Stimulated activated CD8-positive, alpha-beta memory T cell treated with anti-CD3 and anti-CD28 coated beads, Interleukin-12 subunit alpha, Interleukin-12 subunit beta, amount 100 ng/mL, for 24 hours (primary cell): ENCODE results near the gene VDR.

Source experiments
- DNase-seq: peaks from one replicate; pipeline ENCODE4 v3.0.0-alpha.2; 2020; ENCODE audit errors: extremely low read depth

Gene VDR

DNA sequence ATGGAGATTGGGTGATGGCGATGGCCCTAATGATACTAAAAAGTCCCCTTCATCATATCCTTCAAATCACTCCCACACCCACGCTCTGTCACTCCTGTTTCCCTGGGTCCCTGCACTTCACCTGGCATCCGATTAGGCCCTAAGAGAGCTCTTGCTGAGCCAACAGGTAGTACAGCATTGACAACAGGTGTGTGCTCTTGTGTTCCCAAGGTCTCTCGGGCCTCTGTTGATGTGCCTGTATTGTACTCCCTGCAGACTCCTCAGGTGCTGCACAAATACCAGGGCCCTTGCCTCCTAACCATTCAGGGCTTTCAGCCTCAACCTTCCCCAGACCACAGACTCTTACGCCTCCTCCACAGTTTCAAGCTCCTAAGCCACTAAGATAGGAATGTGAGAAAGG, 25.8 kb upstream of the VDR start:
- DNase-seq, result no peak

- DNase-seq, result no peak
Observed at GRCh38 chr12:47927346-47927745, 22.6 kb upstream of the VDR start.

GRCh38 chr12:47921907-47922306, 17.1 kb upstream of the VDR start:
- no peak for DNase-seq

- no peak for DNase-seq
Observed at GRCh38 chr12:47920913-47921312, 16.1 kb upstream of the VDR start.

- DNase-seq, result no peak
Observed at GRCh38 chr12:47913081-47913480, 8.3 kb upstream of the VDR start.

GRCh38 chr12:47912556-47912955, 7.8 kb upstream of the VDR start:
- DNase-seq, result no peak

- no peak for DNase-seq
Observed at GRCh38 chr12:47910981-47911380, 6.2 kb upstream of the VDR start.

GRCh38 chr12:47910486-47910885, 5.7 kb upstream of the VDR start:
- DNase-seq, result no peak

GRCh38 chr12:47909839-47910465, 5.2 kb upstream of the VDR start:
- no peak for DNase-seq

GRCh38 chr12:47908738-47909137, 3.9 kb upstream of the VDR start:
- DNase-seq, result no peak

- DNase-seq, result no peak
Observed at GRCh38 chr12:47907851-47908454, 3.2 kb upstream of the VDR start.

DNA sequence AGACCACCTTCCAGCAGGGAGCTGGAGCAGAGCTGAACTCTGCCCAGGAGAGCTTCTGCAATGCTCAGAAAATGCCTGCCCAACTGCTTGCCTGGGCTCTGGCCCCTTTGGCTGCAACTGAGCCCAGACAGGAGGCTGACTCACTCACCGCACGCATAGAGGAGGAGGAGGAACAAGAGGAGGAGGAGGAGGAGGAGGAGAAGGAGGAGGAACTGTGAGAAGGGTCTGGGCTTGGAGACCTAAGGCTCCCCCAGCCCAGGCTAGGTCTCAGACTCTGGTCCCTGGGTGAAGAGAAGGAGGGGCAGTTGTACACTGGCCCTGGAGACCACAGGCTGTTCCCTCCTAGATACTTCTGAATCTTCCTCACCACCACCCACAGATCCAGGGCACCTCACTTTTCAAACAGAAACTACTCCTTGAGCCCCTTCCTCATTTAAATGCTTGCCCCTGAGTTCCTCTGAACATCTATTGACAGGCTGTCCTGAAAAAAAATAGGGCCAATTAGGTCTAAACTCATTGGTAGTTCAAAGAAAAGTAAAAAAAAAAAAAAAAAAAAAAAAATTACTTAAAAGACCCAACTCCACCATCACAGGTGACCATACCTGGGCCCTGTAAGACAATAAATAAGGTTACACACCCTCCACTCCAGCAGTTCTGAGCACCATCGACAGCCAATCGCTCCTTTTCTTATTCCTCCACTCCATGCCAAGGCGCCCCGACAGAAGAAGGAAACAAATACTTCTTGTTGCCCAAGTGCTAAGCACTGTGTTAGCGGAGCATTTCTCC, 674 bp downstream of the VDR start:
- DNase-seq, result peak; percentile 41

DNA sequence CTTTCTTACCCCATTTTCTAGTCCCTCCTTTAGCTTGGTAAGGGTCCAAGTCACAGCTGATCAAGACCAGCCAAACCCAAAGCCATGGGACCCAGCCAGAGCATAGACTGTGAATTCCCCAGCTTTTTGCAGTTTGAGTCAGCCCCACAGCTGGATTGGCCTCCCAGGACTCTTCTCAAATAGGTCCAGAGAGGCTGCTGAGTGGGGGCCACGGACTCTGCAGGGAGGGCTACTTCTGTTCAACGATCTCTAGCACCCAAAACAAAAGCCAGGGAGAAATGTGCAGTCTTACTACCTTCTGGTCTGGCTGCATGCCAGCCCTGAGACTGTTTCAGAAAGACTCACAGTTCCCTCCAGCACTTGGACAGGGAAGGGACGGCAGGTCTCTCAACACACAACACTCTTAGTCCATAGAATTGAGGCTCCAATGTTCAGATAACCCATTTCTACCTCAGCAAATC, 1.6 kb downstream of the VDR start:
- DNase-seq, result no peak

- DNase-seq, result no peak
Observed at GRCh38 chr12:47902131-47902639, 2.6 kb downstream of the VDR start.

GRCh38 chr12:47901718-47902093, 3.1 kb downstream of the VDR start:
- DNase-seq, result no peak

DNA sequence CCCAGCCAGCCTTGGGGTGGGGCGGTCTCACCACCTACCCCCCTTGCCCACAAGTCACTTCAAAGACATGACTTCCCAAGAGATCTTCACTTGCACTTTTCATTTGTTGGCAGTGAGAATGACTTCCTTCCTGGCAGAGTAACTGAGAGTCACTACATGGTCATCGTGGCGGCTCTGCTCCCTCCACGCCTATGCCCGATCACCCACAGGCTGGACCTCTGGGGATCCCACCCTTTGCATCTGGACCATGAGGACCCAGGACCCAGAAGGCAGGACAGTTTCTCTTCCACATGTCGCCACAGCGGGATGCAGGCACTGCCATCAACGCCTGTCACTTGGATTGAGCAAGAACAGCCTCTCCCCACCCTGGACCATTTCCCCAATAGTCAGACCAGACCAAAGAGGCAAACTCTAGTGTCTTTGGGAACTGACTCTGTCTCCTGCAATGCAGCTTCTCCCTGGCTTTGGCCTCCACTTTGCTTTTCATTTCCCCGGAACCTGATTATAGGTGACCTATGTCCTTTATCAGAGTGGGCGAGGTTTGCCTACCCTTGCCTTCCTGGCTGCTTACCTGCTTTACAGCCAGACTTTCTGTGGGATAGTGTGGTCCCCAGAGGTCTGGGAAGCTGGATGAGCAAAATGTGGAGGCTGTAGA, 3.6 kb downstream of the VDR start:
- no peak for DNase-seq

- DNase-seq, result no peak
Observed at GRCh38 chr12:47900131-47901062, 4.4 kb downstream of the VDR start.

- no peak for DNase-seq
Observed at GRCh38 chr12:47899466-47899865, 5.3 kb downstream of the VDR start.

GRCh38 chr12:47896633-47897032, 8.2 kb downstream of the VDR start:
- DNase-seq, result no peak

- no peak for DNase-seq
Observed at GRCh38 chr12:47896022-47896421, 8.8 kb downstream of the VDR start.

- no peak for DNase-seq
Observed at GRCh38 chr12:47894652-47895051, 10.1 kb downstream of the VDR start.
